NCI-H446 treated with DMSO at 0.1 percent for 48 hours (cell line): ENCODE data around the gene ZNF438.
"Not testable (repeated sequence)": the region's sequence is repeated elsewhere in the genome, so short reads cannot be mapped to it uniquely, and the experiment has no call there.

Experiments
- DNase-seq: peaks from one replicate; lab custom pipeline; 2025; lab: John Stamatoyannopoulos, UW

The ZNF438 gene

DNA sequence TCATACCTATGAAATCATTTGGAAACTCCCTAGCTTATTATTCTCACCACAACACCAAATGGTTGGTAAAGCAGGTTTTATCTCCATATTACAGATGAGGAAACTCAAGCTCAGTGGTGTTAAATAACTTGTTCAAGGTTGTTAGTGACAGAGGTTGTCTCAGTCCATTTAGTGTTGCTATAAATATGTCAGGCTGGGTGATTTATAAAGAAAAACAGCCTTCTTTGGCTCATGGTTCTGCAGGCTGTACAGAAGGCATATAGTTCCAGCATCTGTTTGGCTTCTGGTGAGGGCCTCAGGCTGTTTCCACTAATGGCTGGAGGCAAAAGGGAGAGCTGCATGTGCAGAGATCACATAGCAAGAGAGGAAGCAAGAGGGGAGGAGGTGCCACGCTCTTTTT, 96.6 kb downstream of the ZNF438 start:
- no peak for DNase-seq

DNA sequence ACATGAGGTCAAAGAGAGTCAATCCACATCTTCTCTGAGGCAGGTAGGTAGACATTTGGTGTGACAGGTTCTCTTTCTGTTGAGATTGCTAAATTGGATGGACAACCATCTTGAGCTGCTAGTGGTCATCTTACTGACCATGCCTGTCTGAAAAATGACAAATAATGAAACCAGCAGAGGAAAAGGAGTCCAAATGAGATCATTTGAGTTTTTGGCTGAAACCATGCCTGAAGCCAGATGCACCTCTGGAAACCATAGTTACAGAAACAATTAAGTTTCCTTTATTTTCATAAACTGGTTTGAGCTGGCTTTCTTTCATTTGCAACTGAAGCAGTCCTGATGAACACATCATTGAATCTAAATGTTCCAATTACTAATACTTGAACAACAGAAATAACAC, 100.6 kb downstream of the ZNF438 start:
- DNase-seq = no peak

DNA sequence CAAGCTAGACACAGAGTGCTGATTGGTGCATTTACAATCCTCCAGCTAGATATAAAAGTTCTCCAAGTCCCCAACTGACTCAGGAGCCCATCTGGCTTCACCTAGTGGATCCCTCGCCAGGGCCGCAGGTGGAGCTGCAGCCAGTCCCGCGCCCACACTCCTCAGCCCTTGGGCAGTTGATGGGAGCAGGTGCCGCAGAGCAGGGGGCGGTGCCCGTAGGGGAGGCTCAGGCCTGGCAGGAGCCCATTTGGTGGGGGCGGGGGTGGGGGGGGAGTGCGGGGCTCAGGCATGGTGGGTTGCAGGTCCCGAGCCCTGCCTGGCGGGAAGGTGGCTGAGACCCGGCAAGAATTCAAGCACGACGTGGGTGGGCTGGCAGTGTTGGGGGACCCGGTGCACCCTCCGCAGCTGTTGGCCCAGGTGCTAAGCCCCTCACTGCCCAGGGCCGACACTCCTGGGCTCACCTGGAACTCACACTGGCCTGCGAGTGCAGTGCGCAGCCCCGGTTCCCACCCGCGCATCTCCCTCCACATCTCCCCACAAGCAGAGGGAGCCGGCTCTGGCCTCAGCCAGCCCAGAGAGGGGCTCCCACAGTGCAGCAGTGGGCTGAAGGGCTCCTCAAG, 101.7 kb downstream of the ZNF438 start:
- DNase-seq = no peak

DNA sequence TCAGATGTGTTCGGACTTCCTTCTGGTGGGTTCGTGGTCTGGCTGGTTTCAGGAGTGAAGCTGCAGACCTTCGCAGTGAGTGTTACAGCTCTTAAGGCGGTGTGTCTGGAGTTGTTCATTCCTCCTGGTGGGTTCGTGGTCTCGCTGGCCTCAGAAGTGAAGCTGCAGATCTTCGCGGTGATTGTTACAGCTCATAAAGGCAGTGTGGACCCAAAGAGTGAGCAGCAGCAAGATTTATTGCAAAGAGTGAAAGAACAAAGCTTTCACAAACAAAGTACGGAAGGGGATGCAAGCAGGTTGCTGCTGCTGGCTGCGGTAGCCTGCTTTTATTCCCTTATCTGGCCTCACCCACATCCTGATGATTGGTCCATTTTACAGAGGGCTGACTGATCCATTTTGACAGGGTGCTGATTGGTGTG, 102.3 kb downstream of the ZNF438 start:
- not testable (repeated sequence) for DNase-seq

DNA sequence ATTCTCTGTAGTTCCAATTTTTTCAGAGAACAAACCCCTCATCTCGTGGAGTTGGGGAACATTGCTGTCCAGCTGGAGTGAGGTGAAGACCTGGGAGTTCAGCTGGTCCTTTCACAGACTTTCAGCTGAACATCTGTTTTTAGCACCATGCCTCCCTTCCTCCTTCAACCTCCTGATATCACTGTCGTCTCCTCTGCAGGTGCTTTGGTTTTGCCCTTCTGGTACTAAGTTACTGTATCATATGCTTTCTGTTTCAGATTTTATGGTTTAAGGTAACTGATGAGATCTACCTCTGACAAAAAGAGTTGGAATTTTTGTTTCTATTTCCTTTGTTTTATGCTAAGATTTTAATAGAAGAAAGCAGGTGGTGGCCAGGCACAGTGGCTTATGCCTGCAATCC, 102.9 kb downstream of the ZNF438 start:
- no peak for DNase-seq

DNA sequence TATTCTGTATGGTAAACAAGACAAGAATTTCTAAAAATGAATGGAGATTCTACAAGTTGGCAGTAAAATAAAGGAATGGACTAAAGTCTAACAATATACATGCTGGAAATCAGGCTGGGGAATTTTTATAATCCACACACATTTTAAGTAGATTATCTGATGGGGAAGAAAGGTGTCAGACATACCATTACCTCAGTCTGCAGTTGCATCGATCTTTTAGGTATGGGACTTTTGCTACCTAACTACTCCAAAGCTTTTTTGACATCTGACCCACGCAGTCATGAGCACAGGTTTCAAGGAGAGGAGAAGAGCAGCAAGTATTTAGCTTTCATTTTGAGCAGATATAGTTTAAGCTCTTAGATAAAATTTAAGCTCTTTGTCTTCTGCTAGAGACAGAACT, 113.0 kb downstream of the ZNF438 start:
- no peak for DNase-seq

DNA sequence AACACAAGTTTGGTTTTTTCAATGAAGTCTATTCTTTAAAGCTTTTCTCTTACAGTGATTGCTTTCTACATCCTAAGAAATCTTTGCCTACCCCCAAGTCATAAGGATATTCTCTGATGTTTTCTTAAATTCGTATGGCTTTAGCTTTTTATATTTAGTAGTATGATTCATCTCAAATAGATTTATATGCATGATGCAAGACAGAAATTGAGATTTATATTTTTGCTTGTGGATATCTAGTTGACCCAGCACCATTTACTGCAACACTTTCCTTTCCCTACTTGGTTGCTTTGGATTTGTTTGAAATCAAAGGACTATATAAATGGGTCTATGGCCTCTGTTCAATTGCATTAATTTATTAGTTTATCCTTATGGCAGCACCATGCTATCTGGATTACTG, 113.9 kb downstream of the ZNF438 start:
- no peak for DNase-seq

DNA sequence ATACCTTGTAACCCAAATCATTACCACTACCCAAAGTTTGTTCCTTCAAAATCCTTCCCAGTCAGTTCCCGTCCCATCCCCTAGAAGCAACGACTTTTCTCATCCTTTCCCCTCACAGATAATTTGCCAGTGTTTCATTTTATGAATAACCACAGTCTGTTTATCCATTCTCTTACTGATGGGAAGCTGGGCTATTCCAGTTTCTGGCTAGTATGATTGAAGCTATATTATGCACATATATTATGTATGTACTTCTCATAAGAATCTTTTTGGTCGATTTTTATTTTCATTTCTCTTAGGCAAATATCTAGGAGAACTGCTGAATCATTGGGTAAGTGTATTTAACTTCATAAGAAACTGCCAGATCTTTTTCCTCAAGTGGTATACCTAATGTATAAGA, 114.6 kb downstream of the ZNF438 start:
- DNase-seq = no peak

DNA sequence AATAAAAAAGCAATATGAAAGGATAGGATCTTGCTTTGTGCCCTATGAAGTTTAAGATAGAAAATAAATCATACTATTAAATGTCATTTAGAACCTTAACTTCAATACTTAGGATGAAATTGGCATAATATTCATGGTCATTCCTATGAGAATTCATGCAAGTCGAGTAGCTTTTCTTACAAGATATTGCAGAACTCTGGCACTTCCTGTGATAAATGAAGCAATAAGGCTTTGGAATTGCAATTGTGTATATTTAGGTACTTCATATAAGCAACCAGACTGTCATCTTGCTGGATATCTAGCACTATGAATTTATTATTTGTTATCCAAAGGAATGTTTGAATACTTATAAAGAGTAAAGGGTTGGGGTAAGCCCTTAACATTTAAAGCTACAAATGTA, 116.5 kb downstream of the ZNF438 start:
- DNase-seq = no peak

DNA sequence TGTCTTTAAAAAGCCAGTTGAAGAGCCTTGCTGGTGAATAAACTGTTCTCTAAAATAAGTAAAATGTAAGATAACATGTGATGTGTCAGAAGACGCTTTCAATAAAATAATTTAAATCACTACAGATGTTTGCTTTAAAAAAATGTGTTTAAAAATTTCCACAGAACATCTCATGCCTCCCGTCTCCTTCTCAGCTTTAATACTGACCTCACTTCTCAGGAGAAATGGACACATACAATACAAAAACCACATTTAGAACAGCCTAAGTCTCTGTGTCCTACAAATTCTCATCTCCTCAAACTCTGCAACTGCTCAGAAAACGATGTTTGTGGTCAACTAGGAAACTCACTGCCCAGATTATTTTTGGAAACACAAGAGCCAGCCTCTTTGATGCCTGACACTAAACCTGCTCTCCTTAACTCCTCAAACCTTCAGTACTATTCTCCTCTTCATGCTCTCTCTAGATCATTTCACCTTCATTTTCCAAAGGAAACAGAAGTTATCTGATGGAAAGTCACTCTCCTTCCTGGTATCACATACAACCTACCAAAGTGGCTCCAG, 120.3 kb downstream of the ZNF438 start:
- DNase-seq = no peak

DNA sequence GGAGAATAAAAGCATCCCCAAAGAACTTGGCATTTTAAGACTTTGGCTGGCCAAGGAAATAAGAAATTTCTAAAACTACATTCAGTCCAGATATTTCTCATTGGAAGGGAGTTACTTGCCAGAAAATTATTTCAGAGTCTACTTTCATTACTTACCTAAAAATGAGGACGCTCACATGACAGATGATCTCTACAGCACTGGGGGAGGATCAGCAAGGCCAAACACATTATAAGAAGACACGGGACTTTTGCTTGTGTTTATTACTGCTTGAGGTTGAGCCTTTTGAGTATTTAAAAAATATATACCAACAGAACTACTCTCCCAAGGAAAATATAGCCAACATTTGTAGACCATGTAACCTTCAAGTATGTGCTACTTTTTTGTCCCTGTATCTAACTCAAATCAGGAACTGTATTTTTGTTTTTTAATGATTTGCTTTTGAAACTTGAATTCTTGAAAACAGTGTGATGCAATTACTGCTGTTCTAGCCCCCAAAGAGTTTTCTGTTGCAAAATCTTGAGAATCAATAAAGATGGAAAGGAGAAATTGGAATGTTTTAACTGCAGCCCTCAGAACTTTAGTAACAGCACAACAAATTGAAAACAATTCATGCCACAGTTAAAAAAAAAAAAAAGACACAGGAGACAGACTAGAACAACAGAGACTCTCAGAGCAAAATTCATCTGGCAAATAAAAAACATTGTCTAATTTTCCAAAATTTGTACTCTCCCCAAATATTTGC, 128.1 kb downstream of the ZNF438 start:
- no peak for DNase-seq

DNA sequence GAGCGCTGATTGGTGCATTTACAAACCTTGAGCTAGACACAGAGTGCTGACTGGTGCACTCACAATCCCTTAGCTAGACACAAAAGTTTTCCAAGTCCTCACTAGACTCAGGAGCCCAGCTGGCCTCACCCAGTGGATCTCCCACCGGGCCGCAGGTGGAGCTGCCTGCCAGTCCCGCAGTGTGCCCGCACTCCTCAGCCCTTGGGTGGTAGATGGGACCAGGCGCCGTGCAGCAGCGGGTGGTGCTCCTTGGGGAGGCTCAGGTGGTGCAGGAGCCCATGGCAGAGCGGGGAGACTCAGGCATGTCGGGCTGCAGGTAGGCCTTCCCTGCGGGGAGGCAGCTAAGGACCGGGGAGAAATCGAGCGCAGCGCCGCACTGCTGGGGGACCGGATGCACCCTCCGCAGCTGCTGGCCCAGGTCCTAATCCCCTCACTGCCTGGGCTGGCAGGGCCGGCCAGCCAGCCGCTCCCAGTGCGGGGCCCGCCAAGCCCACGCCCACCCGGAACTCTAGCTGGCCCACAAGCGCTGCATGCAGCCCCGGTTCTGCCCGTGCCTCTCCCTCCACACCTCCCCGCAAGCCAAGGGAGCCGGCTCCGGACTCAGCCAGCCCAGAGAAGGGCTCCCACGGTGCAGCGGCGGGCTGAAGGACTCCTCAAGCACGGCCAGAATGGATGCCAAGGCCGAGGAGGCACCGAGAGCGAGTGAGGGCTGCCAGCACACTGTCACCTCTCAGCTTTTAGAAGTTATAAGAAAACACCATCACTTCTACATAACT, 128.9 kb downstream of the ZNF438 start:
- DNase-seq = no peak

DNA sequence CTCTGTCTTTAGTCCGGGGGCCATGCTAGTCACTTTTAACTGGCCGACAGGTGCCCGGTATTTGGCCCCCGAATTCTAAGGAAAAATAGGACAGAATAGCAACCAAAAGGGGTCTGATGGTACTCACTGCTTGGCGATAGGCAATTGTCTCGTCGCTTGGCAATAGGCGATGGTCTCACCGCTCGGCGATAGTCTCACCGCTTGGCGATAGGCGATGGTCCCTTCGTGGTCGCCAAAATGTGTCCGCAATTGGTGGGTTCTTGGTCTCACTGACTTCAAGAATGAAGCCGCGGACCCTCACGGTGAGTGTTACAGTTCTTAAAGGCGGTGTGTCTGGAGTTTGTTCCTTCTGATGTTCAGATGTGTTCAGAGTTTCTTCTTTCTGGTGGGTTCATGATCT, 130.2 kb downstream of the ZNF438 start:
- not testable (repeated sequence) for DNase-seq

DNA sequence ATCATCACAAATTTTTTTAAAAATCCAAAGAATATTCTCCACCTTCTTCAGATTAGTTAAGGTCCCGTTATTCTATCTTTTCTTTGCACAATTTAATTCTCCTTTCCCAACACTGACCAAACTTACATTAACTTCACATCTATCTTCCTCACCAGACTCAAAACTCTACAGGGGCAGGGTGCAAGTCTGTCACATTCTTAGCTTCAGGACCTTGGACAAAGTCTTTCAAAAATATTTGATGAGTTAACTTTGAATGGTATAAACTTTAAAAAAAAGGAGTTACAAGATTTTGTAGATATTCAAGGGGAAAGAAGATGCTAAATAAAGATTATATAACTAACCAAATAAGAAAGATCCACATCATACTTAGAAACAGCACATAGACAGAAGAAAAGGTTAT, 132.7 kb downstream of the ZNF438 start:
- DNase-seq = no peak

DNA sequence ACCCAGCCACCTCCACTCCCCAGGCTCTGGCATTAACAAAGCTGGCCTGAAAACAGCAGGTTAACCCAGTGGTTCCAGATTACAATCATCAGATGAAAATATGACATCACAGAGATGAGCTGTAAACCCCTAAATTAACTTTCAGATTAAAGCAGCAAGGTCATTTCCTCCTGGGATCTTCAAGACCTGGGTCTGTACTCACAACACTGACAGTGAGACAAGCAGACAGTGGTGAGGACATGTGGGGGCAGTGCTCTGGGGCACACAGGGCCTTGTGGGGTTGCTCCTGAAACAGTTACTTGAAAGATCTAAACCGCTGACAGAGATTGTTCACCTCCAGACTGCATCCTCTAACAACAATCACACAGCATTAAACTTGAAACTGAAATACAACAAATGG, 134.1 kb downstream of the ZNF438 start:
- DNase-seq = no peak

DNA sequence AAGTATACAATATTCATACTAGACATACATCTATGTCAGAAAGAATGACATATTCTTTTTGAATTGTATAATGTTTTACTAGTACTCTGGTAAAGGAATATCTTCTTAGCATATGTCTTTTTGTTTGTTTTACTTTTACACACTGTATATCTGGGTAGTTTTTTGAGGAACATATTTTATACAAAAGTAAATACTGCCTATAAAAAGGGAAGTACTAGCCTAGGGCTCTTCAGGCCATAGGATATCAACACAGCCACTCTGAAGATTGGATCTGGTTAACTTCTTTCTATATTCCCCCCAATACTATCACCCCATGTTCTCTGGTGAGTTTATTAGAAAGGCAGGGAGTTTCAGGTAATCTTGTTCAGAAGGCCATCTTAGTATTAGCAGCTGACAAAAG, 134.6 kb downstream of the ZNF438 start:
- DNase-seq = no peak

DNA sequence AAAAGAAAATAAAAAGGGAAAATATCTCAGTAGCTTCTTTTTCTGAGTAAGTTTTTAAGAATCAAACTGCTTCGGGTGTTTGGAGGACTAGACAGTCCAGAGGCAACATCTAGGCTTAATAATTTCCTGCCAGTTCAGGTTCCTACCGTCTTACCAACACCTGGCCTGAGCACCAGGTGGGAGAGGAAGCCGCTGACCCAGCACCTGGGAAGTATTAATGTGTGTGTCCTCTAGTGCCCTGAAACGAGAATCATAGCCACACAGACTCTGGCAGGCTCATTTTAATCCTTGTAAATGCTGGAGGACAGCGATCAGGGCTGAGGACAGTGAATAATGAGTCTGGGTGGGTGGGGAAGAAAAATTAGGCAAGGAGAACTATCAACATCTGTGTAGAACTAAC, 137.4 kb downstream of the ZNF438 start:
- no peak for DNase-seq

DNA sequence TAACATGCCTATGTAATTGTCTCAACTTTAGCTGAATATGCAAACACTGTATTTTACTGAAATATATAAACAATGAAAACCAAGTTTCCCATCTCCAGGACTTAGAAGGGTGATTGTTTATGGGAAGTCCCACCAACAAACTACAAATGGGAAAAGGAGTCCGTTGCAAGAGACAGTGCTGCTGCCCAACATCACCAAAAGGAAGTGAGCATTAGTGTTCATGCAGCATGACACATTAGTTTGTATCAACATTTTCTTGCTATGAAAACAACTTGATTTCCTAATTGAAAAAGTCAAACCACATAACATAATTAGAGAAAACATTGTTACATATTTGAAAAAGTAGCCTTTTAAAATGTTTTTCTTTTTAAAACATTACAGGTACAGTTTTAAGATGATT, 138.5 kb downstream of the ZNF438 start:
- DNase-seq = no peak

DNA sequence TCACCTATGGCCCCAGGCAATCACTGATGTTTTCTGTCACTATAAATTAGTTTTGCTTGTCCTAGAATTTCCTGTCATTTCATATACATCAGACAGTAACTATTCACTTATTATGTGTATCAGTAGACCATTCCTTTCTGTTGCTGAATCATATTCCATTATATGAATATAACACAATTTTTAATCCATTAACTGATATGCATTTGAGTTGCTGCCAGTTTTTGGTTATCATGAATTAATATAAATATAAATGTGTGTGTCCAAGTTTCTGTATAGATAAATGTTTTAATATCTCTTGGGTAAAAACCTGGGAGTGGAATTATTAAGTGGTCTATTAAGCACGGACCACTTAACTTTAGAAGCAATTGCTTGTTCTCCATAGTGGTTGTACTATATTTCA, 143.8 kb downstream of the ZNF438 start:
- no peak for DNase-seq

DNA sequence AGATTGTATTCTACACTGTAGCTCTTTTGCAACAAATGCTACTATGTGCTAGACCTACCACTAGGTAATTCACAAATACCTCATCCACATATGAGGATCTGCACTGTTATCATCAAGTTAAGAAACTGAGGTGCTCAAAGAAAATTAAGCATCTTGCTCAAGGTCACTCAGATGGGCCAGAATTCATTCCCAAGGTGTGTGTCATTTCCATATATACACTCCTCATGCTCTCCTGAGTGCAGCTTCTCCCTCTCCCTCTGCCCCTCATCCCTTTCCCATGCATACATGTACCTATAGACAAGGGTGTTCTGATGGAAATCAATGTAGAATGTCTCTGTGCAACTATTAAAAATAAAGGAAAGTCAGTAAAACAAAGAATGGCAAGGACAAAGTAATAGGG, 146.2 kb downstream of the ZNF438 start:
- no peak for DNase-seq

DNA sequence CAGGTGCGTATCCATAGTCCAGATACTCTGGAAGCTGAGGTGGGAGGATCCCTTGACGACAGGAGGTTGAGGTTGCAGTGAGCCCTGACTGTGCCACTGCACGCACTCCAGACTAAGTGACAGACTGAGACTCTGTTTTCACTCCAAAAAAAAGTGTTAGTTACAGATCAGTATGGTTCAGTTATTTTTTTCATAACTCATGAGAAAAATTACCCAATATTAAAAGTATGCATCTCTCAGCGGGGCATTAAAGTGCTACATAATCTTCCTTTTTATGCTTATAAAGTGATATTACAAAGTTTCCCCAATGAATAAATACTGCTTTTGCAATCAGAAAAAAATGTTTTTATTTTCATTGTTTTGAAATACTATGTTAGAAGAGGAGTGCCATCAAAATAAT, 147.9 kb downstream of the ZNF438 start:
- DNase-seq = no peak

DNA sequence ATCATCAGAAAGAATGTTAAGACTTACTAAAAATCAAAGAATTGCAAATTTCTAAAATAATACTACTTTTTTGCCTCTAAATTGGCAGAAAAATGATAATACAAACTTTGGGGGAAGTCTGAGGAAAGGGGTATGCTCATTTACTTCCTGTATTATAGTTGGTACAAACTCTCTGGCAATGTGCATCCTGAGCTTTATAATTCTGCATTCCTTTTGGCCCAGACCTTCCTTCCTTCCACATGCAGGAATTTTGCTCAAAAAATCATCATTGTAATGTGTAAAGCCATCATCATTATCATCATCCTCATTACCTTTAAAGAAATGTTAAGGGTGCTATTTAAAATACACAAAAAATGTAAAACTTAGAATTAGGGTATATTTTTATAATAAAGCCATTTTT, 148.5 kb downstream of the ZNF438 start:
- no peak for DNase-seq

DNA sequence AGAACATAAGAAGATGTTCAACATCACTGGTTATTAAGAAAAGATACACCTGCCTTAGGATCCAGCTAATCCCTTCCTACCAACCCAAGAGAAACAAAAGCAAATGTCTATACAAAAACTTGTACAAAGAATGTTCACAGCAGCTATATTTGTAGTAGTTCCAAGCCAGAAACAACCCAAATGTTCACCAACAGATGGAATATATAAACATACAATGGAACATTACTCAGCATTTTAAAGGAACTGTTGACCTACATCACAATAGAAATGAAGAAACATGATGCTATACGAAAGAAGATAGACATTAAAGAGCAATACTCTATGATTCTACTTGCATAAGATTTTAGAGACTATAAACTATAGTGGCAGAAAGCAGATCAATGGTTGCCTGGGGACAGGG, 149.4 kb downstream of the ZNF438 start:
- DNase-seq = no peak
